Measurements from ENCODE around the gene TRNT1. TPM values are rescaled to one million over a fixed set of nuclear protein-coding genes. Genes with fewer than 3 reads are reported as not detected.
A peak's percentile ranks its signal among the peaks of the same experiment; 100 is the strongest.

Gene TRNT1
- total and polyA plus RNA-seq, 4 donors, result 10.0 to 37.6 (median 16.5) TPM

GRCh38 chr3:3191675-3192285 is 65.0 kb downstream of the TRNT1 start:
- H3K9ac ChIP-seq (ENCODE audit: insufficient read depth in 1 of 2, low read length in 2 of 2), result no peak overlapping the region
- peaks cover 0 to 3% (median 1%) of the 10 kb centered on the region in 4 donors for H3K9me3 ChIP-seq (ENCODE audit: control insufficient read depth in 4 of 4, insufficient read depth in 3 of 4, low read length in 3 of 4)
- H3K27ac ChIP-seq (ENCODE audit: low read depth in 1 of 2, low read length in 1 of 2), result no peak overlapping the region
- DNase-seq (peak in 1 of 3 donors; percentile 21), ATAC-seq (ENCODE audit: insufficient read depth, low FRiP score) (no peak)
- TF ChIP-seq CTCF (IDR thresholded peaks at IDR 0.05; ENCODE audit: control extremely low read depth, extremely low read depth), result no peak
- WGBS, 2 donors, result 9 to 19% methylated on average over 4 of the region's 4 CpGs
- peaks cover 0 to 16% (median 0%) of the 10 kb centered on the region in 5 donors for H3K4me1 ChIP-seq (ENCODE audit: control insufficient read depth in 5 of 5, insufficient read depth in 5 of 5, low read length in 5 of 5)
- H3K36me3 ChIP-seq (ENCODE audit: control insufficient read depth in 4 of 4, insufficient read depth in 4 of 4, low read length in 4 of 4), result no peaks in the 10 kb centered on the region
- no peak overlapping the region for H3K4me3 ChIP-seq
- H3K27me3 ChIP-seq (ENCODE audit: control insufficient read depth in 3 of 3, insufficient read depth in 3 of 3, low read length in 2 of 3), result peaks cover 0 to 3% (median 0%) of the 10 kb centered on the region in 3 donors

- H3K9ac ChIP-seq (ENCODE audit: insufficient read depth in 1 of 2, low read length in 2 of 2), result no peak overlapping the region
- ATAC-seq (ENCODE audit: insufficient read depth, low FRiP score) (no peak), DNase-seq (no peak)
- no peak for TF ChIP-seq CTCF (IDR thresholded peaks at IDR 0.05; ENCODE audit: control extremely low read depth, extremely low read depth)
- no peak overlapping the region for H3K4me3 ChIP-seq
- H3K36me3 ChIP-seq (ENCODE audit: control insufficient read depth in 4 of 4, insufficient read depth in 4 of 4, low read length in 4 of 4), result no peaks in the 10 kb centered on the region
- WGBS, 2 donors, result 9 to 25% methylated on average over 2 of the region's 2 CpGs
- peaks cover 0 to 3% (median 3%) of the 10 kb centered on the region in 3 donors for H3K27me3 ChIP-seq (ENCODE audit: control insufficient read depth in 3 of 3, insufficient read depth in 3 of 3, low read length in 2 of 3)
- peaks cover 0 to 16% (median 0%) of the 10 kb centered on the region in 5 donors for H3K4me1 ChIP-seq (ENCODE audit: control insufficient read depth in 5 of 5, insufficient read depth in 5 of 5, low read length in 5 of 5)
- H3K27ac ChIP-seq (ENCODE audit: low read depth in 1 of 2, low read length in 1 of 2), result no peak overlapping the region
- H3K9me3 ChIP-seq (ENCODE audit: control insufficient read depth in 4 of 4, insufficient read depth in 3 of 4, low read length in 3 of 4), result peaks cover 0 to 1% (median under 1%) of the 10 kb centered on the region in 4 donors
Measured at GRCh38 chr3:3192286-3192675, 65.5 kb downstream of the TRNT1 start.

GRCh38 chr3:3194861-3195260 is 68.1 kb downstream of the TRNT1 start:
- H3K27me3 ChIP-seq (ENCODE audit: control insufficient read depth in 3 of 3, insufficient read depth in 3 of 3, low read length in 2 of 3), result peaks cover 0 to 3% (median 3%) of the 10 kb centered on the region in 3 donors
- TF ChIP-seq CTCF (IDR thresholded peaks at IDR 0.05; ENCODE audit: control extremely low read depth, extremely low read depth), result no peak
- H3K9ac ChIP-seq (ENCODE audit: insufficient read depth in 1 of 2, low read length in 2 of 2), result no peak overlapping the region
- H3K27ac ChIP-seq (ENCODE audit: low read depth in 1 of 2, low read length in 1 of 2), result no peak overlapping the region
- H3K4me1 ChIP-seq (ENCODE audit: control insufficient read depth in 5 of 5, insufficient read depth in 5 of 5, low read length in 5 of 5), result peaks cover 0 to 27% (median 0%) of the 10 kb centered on the region in 5 donors
- no peaks in the 10 kb centered on the region for H3K9me3 ChIP-seq (ENCODE audit: control insufficient read depth in 4 of 4, insufficient read depth in 3 of 4, low read length in 3 of 4)
- ATAC-seq (ENCODE audit: insufficient read depth, low FRiP score) (no peak), DNase-seq (no peak)
- no peaks in the 10 kb centered on the region for H3K36me3 ChIP-seq (ENCODE audit: control insufficient read depth in 4 of 4, insufficient read depth in 4 of 4, low read length in 4 of 4)
- no peak overlapping the region for H3K4me3 ChIP-seq
